Activated CD8-positive, alpha-beta memory T cell treated with anti-CD3 and anti-CD28 coated beads, Interleukin-2, amount 50 U/mL, for 4 hours (primary cell): Measurements from ENCODE around the gene SLC13A2.

ENCODE experiments used
- DNase-seq: peaks from one replicate; pipeline ENCODE4 v3.0.0-alpha.2; 2020

The SLC13A2 gene

GRCh38 chr17:28540231-28540630, 66.8 kb downstream of the SLC13A2 start:
- DNase-seq = no peak

- DNase-seq = no peak
Observed at GRCh38 chr17:28541439-28541838, 68.0 kb downstream of the SLC13A2 start.

DNA sequence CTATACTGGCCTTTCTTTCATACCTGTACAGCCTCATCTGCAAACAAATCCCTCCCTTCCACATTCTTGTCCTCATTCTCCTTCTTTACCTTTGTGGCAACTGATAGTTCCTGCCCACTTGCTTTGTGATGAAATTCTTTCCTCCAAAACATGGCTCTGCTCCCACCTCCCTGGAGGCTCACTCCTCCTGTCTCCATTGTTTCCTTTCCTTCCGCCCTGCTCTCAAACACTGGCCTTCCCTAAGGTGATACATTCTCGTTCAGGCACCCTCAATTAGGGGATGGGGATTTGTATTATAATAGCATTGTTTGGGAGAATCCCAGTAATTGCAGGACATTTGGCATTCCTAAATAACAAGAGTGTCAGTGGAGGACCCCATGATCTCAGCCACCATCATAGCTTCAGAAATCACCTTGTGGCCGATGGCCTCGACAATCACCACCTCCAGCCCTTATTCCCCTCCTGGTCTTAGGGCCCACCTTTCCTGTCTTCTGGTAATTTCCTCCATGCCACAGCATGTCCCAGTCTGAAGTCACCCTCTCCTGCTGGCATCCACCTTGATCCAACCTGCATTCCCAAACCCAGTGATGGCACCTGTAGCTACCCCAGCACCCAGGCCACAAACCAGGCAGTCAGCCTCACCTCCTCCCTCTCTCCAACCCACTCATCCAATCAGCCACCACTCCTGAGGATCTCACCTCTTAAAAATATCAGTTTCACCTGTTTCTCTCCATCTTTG, 71.1 kb downstream of the SLC13A2 start:
- no peak for DNase-seq

GRCh38 chr17:28545141-28545503, 71.7 kb downstream of the SLC13A2 start:
- DNase-seq = no peak

DNA sequence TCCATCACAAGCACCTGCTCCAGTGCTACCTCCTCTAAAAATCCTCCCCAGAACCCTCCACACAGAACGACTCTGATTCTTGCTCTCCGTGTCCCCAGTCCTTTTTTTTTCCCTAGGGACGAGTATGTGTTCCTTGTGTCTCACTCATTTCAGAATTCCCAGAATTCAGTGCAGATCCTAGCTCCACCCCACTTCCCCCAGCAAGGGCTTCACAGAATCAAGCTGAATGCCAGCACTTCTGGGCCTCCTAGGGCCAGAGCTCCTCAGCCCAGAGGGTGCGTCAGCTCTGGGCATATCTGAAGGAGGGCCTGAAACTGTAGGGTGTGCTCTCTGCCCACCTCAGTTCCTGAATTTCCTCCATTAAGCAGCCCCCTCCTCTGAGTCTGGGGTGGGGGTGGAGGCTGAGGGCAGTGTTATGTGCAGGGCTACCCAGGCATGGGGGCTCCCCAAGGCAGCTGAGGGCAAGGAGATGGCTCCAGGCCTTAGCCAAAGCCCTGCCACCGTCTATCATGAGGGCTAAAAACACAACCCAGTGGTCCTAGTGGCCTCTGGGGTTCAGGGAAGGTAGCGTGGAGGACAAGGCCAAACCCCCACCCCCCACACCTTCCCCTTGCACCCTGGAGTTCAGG, 72.5 kb downstream of the SLC13A2 start:
- DNase-seq = no peak

DNA sequence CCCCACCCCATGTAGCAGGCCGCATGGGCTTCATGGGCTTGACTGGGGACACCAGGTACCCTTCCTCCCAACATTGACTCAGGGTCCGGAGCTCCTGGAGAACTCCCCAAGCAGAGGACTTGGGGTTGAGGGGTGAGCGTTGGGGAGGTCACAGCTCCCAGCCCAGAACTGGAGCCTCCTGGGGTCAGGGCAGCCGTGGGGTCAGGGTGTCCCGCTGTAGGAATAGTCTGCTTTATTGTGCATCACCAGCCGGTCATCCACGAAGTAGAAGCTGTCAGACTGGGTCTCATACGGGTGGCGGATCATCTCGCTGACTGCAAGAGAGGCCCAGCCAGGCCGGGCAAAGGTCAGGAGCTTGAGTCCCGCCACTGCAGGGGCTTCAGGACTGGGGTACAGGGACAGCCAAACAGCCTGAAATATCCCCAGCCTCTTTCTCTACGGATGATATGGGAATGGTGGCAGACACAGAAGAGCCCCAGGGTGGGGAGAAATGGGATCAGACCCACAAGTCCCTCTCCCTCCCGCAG, 73.7 kb downstream of the SLC13A2 start:
- no peak for DNase-seq
